HEK293 (cell line): ENCODE results near the gene NUDT21.
A peak's percentile ranks its signal among the peaks of the same experiment; 100 is the strongest.

Source experiments
- CTCF ChIA-PET: fragments of 350-600 bp; formaldehyde crosslinking; extraction: SDS; loops from one replicate; lab custom pipeline; 2021; ENCODE audit warnings: antibody characterized with exemption; lab: Yijun Ruan, JAX
- POLR2A ChIA-PET: fragments of 300-600 bp; formaldehyde crosslinking; extraction: SDS; loops from one replicate; lab custom pipeline; 2020; ENCODE audit warnings: antibody characterized with exemption, inconsistent platforms; lab: Yijun Ruan, JAX
- H3K27ac ChIP-seq: fragments of 200-500 bp; sonication (Bioruptor generic); 2 replicates; pipeline ENCODE4 v1.5.1; 2014; ENCODE audit warnings: low read depth, low read length, control low read depth, inconsistent platforms; ENCODE audit errors: extremely low read depth
- H3K36me3 ChIP-seq, 2 experiments: fragments of 200-500 bp in 1 of 2; sonication (Bioruptor generic) in 1 of 2; 1 replicate in 1 of 2; 2 replicates in 1 of 2; pipeline ENCODE4 v1.5.1; 2014 to 2017; ENCODE audit warnings: inconsistent platforms in 2 of 2, low read length in 2 of 2; ENCODE audit not compliant: control insufficient read depth in 2 of 2, insufficient read depth in 1 of 2
- H3K4me1 ChIP-seq: fragments of 200-500 bp; sonication (Bioruptor generic); 2 replicates; pipeline ENCODE4 v1.5.1; 2014; ENCODE audit warnings: mild to moderate bottlenecking, low read length, inconsistent platforms; ENCODE audit not compliant: control insufficient read depth, insufficient read depth
- H3K4me3 ChIP-seq: 2 replicates; pipeline ENCODE4 v1.5.1; 2011; ENCODE audit warnings: low read depth, mild to moderate bottlenecking, control low read depth, low read length, moderate library complexity
- H3K9me3 ChIP-seq: fragments of 200-500 bp; sonication (Bioruptor generic); 2 replicates; pipeline ENCODE4 v1.5.1; 2014; ENCODE audit warnings: low read depth, low read length, inconsistent platforms; ENCODE audit not compliant: control insufficient read depth, insufficient read depth
- GLI2 ChIP-seq: fragments of 450-650 bp; formaldehyde crosslinking; IDR thresholded peaks from 2 replicates; pipeline ENCODE4; 2017; ENCODE audit warnings: missing biosample characterization, missing genetic modification characterization, low read depth, borderline replicate concordance
- GLIS1 ChIP-seq: fragments of 450-650 bp; formaldehyde crosslinking; IDR thresholded peaks from 2 replicates; pipeline ENCODE4 v1.5.1; 2016; ENCODE audit warnings: missing biosample characterization, missing genetic modification characterization
- KLF1 ChIP-seq: fragments of 450-650 bp; formaldehyde crosslinking; IDR thresholded peaks from 2 replicates; pipeline ENCODE4 v1.5.1; 2016; ENCODE audit warnings: missing biosample characterization, missing genetic modification characterization
- SCRT1 ChIP-seq: fragments of 450-650 bp; formaldehyde crosslinking; IDR thresholded peaks from 2 replicates; pipeline ENCODE4 v1.5.1; 2016; ENCODE audit warnings: missing biosample characterization, missing genetic modification characterization, borderline replicate concordance
- WT1 ChIP-seq: fragments of 450-650 bp; formaldehyde crosslinking; IDR thresholded peaks from 2 replicates; pipeline ENCODE4 v1.5.1; 2016; ENCODE audit warnings: missing biosample characterization, missing genetic modification characterization
- ZBTB1 ChIP-seq: fragments of 450-650 bp; formaldehyde crosslinking; IDR thresholded peaks from 2 replicates; pipeline ENCODE4 v1.5.1; 2016; ENCODE audit warnings: missing biosample characterization, missing genetic modification characterization
- ZBTB48 ChIP-seq: fragments of 450-650 bp; formaldehyde crosslinking; IDR thresholded peaks from 2 replicates; pipeline ENCODE4 v1.5.1; 2016; ENCODE audit warnings: missing biosample characterization, missing genetic modification characterization
- ZNF10 ChIP-seq: fragments of 450-650 bp; formaldehyde crosslinking; IDR thresholded peaks from 2 replicates; pipeline ENCODE4 v1.5.1; 2017; ENCODE audit warnings: missing biosample characterization, missing genetic modification characterization
- ZNF221 ChIP-seq: fragments of 450-650 bp; formaldehyde crosslinking; IDR thresholded peaks from 2 replicates; pipeline ENCODE4 v1.5.1; 2017; ENCODE audit warnings: missing biosample characterization, missing genetic modification characterization, borderline replicate concordance
- ZNF223 ChIP-seq: fragments of 450-650 bp; formaldehyde crosslinking; IDR thresholded peaks from 2 replicates; pipeline ENCODE4 v1.5.1; 2016; ENCODE audit warnings: missing biosample characterization, missing genetic modification characterization
- ZNF473 ChIP-seq: fragments of 450-650 bp; formaldehyde crosslinking; IDR thresholded peaks from 2 replicates; pipeline ENCODE4 v1.5.1; 2017; ENCODE audit warnings: missing biosample characterization, missing genetic modification characterization
- ZNF561 ChIP-seq: fragments of 450-650 bp; IDR thresholded peaks from 2 replicates; pipeline ENCODE4 v1.5.1; 2018; ENCODE audit warnings: missing biosample characterization, missing genetic modification characterization, borderline replicate concordance
- ZNF585B ChIP-seq: fragments of 450-650 bp; formaldehyde crosslinking; IDR thresholded peaks from 2 replicates; pipeline ENCODE4 v1.5.1; 2016; ENCODE audit warnings: missing biosample characterization, missing genetic modification characterization
- ZNF621 ChIP-seq: fragments of 450-650 bp; formaldehyde crosslinking; IDR thresholded peaks from 2 replicates; pipeline ENCODE4 v1.5.1; 2017; ENCODE audit warnings: missing biosample characterization, missing genetic modification characterization
- ZNF658 ChIP-seq: fragments of 450-650 bp; formaldehyde crosslinking; IDR thresholded peaks from 2 replicates; pipeline ENCODE4; 2016; ENCODE audit warnings: missing biosample characterization, missing genetic modification characterization
- ZNF660 ChIP-seq: fragments of 450-650 bp; IDR thresholded peaks from 2 replicates; pipeline ENCODE4 v1.5.1; 2018; ENCODE audit warnings: missing biosample characterization, mild to moderate bottlenecking, missing genetic modification characterization
- ZNF777 ChIP-seq: fragments of 450-650 bp; formaldehyde crosslinking; IDR thresholded peaks from 2 replicates; pipeline ENCODE4 v1.5.1; 2017; ENCODE audit warnings: missing biosample characterization, missing genetic modification characterization, borderline replicate concordance
- TF ChIP-seq, protein P1 (sequence below): fragments of 450-650 bp; formaldehyde crosslinking; IDR thresholded peaks from 2 replicates; pipeline ENCODE4 v1.5.1; 2016; ENCODE audit warnings: missing biosample characterization, missing genetic modification characterization
- TF ChIP-seq, protein P2 (sequence below): fragments of 450-650 bp; IDR thresholded peaks from 2 replicates; pipeline ENCODE4 v1.5.1; 2018; ENCODE audit warnings: missing biosample characterization, mild to moderate bottlenecking, missing genetic modification characterization
- TF ChIP-seq, protein P3 (sequence below): fragments of 450-650 bp; formaldehyde crosslinking; IDR thresholded peaks from 2 replicates; pipeline ENCODE4 v1.5.1; 2016; ENCODE audit warnings: missing biosample characterization, missing genetic modification characterization, low read depth
- TF ChIP-seq, protein P4 (sequence below): fragments of 450-650 bp; formaldehyde crosslinking; IDR thresholded peaks from 2 replicates; pipeline ENCODE4 v1.5.1; 2016; ENCODE audit warnings: missing biosample characterization, missing genetic modification characterization

Gene NUDT21

DNA sequence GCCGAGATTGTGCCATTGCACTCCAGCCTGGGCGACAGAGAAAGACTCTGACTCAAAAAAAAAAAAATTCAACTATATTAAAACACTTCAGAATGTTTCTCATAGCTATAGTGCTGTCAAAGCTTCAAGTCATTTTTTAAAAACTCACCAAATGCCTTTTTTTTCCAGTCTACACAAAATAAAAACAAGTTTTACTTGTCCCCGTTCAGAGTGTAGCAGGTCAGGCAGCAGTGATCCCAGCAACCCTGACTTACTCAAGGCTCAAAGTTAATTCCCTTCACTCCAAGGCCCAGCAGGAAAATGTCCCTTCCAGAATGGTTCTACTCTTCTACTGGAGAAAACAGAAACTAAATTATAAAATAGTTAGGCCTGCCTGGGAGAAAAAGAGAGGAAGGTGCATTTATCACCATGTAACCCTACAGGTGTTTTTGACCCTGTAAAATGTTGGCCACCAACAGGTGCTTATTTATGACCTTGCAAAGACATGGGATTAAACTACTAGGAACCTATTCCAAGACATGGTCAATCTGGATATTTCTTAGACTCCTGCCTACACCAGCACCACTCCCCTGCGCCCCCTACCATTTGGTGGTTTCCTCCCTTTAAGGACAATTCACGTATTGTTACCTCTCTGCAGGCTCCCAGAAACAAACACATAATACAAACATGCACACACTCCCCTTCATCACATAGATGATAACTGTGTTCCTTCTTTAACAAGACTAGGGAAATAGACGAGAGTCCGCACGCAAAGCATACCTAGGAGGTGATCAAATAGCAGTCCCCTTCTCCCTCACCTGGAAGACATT lies 31.2 kb downstream of the NUDT21 start (continued):
- TF ChIP-seq ZNF585B (tag by site-specific recombination) (no peak), ZNF10 (tag by site-specific recombination) (no peak), ZBTB1 (tag by site-specific recombination) (no peak), SCRT1 (tag by site-specific recombination) (0 out of 2 replicates have a peak, but pooled peaks have one; percentile 27), GLIS1 (no peak), ZNF473 (tag by site-specific recombination) (no peak), ZNF221 (tag by site-specific recombination) (no peak), KLF1 (tag by site-specific recombination) (peak; percentile 73), GLI2 (tag by site-specific recombination) (no peak), ZBTB48 (no peak), ZNF777 (tag by site-specific recombination) (no peak)
- TF ChIP-seq, protein P1, sequence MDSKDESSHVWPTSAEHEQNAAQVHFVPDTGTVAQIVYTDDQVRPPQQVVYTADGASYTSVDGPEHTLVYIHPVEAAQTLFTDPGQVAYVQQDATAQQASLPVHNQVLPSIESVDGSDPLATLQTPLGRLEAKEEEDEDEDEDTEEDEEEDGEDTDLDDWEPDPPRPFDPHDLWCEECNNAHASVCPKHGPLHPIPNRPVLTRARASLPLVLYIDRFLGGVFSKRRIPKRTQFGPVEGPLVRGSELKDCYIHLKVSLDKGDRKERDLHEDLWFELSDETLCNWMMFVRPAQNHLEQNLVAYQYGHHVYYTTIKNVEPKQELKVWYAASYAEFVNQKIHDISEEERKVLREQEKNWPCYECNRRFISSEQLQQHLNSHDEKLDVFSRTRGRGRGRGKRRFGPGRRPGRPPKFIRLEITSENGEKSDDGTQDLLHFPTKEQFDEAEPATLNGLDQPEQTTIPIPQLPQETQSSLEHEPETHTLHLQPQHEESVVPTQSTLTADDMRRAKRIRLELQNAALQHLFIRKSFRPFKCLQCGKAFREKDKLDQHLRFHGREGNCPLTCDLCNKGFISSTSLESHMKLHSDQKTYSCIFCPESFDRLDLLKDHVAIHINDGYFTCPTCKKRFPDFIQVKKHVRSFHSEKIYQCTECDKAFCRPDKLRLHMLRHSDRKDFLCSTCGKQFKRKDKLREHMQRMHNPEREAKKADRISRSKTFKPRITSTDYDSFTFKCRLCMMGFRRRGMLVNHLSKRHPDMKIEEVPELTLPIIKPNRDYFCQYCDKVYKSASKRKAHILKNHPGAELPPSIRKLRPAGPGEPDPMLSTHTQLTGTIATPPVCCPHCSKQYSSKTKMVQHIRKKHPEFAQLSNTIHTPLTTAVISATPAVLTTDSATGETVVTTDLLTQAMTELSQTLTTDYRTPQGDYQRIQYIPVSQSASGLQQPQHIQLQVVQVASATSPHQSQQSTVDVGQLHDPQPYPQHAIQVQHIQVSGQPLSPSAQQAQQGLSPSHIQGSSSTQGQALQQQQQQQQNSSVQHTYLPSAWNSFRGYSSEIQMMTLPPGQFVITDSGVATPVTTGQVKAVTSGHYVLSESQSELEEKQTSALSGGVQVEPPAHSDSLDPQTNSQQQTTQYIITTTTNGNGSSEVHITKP (tag by site-specific recombination): peak; percentile 51
- TF ChIP-seq, all 188 proteins: peak for 4

DNA sequence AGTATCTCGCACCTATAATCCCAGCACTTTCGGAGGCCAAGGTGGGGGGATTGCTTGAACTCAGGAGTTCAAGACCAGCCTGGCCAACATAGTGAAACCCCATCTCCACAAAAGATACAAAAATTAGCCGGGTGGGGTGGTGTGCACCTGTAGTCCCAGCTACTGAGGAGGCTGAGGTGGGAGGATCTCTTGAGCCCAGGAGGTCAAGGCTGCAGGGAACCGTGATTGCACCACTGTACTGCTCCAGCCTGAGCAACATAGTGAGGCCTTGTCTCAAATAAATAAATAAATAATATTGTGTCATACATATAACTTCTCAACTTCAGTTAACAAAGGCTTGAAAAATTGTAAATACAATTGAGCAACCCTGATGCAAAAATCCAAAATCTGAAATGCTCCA lies 34.0 kb downstream of the NUDT21 start:
- POLR2A ChIA-PET: no interaction called here
- no peak overlapping the region for H3K4me3 ChIP-seq
- no peak for TF ChIP-seq ZNF621
- TF ChIP-seq, protein P2, sequence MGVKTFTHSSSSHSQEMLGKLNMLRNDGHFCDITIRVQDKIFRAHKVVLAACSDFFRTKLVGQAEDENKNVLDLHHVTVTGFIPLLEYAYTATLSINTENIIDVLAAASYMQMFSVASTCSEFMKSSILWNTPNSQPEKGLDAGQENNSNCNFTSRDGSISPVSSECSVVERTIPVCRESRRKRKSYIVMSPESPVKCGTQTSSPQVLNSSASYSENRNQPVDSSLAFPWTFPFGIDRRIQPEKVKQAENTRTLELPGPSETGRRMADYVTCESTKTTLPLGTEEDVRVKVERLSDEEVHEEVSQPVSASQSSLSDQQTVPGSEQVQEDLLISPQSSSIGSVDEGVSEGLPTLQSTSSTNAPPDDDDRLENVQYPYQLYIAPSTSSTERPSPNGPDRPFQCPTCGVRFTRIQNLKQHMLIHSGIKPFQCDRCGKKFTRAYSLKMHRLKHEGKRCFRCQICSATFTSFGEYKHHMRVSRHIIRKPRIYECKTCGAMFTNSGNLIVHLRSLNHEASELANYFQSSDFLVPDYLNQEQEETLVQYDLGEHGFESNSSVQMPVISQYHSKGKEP: no peak
- no peak for TF ChIP-seq ZNF223
- no peak for TF ChIP-seq ZNF561 (tag by site-specific recombination)
- no peak for TF ChIP-seq ZNF658 (tag by site-specific recombination)
- no peak for TF ChIP-seq WT1
- TF ChIP-seq, protein P3, sequence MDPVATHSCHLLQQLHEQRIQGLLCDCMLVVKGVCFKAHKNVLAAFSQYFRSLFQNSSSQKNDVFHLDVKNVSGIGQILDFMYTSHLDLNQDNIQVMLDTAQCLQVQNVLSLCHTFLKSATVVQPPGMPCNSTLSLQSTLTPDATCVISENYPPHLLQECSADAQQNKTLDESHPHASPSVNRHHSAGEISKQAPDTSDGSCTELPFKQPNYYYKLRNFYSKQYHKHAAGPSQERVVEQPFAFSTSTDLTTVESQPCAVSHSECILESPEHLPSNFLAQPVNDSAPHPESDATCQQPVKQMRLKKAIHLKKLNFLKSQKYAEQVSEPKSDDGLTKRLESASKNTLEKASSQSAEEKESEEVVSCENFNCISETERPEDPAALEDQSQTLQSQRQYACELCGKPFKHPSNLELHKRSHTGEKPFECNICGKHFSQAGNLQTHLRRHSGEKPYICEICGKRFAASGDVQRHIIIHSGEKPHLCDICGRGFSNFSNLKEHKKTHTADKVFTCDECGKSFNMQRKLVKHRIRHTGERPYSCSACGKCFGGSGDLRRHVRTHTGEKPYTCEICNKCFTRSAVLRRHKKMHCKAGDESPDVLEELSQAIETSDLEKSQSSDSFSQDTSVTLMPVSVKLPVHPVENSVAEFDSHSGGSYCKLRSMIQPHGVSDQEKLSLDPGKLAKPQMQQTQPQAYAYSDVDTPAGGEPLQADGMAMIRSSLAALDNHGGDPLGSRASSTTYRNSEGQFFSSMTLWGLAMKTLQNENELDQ: no peak
- TF ChIP-seq ZNF660 (tag by site-specific recombination): no peak
- TF ChIP-seq, protein P4, sequence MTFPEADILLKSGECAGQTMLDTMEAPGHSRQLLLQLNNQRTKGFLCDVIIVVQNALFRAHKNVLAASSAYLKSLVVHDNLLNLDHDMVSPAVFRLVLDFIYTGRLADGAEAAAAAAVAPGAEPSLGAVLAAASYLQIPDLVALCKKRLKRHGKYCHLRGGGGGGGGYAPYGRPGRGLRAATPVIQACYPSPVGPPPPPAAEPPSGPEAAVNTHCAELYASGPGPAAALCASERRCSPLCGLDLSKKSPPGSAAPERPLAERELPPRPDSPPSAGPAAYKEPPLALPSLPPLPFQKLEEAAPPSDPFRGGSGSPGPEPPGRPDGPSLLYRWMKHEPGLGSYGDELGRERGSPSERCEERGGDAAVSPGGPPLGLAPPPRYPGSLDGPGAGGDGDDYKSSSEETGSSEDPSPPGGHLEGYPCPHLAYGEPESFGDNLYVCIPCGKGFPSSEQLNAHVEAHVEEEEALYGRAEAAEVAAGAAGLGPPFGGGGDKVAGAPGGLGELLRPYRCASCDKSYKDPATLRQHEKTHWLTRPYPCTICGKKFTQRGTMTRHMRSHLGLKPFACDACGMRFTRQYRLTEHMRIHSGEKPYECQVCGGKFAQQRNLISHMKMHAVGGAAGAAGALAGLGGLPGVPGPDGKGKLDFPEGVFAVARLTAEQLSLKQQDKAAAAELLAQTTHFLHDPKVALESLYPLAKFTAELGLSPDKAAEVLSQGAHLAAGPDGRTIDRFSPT (tag by site-specific recombination): no peak
- TF ChIP-seq, all 188 proteins: peak for 0
- H3K4me1 ChIP-seq: peaks cover 19% of the 10 kb centered on the region
- no peak overlapping the region for H3K27ac ChIP-seq
- CTCF ChIA-PET: interaction anchor here (0.6 kb wide), 1 partner anchor 130 kb away, joined by 4 read pairs; no protein-coding TSS in a partner anchor
- H3K36me3 ChIP-seq: peaks cover 5 to 18% of the 10 kb centered on the region in 2 experiments; a peak in 2 of 3 replicates
- H3K9me3 ChIP-seq: no peaks in the 10 kb centered on the region
